ENCODE measurements around the gene GNG2. TPM values are rescaled to one million over a fixed set of nuclear protein-coding genes. Genes with fewer than 3 reads are reported as not detected.

GNG2 gene
- total RNA-seq, 1 experiment from 2014 or later = 18.9 TPM

DNA sequence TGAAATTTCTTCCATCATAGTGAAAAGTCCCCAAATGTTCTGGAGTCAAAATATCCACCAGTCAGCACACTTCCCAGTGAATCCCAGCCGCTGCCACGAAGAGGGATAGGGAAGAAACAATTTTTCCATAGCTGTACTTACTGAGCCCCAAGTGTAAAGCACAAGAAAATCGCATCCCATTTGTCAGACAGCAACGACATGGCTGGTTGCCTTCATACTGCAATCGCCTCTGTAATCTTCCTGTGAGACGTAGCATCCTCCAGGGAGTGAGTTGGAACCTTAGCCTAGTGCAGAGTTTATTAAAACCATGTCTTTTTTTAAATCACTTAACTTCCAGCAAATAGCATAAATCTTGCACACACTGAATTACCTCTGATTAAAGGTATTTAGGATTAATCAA is 56.8 kb downstream of the GNG2 start:
- BruUV-seq (replicated peaks) = no TSS peak
- intact Hi-C loops (cut with micrococcal nuclease; ENCODE audit: unreplicated experiment) = no loop called here
- no peaks in the 10 kb centered on the region for H3K4me1 ChIP-seq (ENCODE audit: insufficient read depth, low read length, poor library complexity, severe bottlenecking)
- ChIA-PET CTCF (no interaction called here), POLR2A (ENCODE audit: low non-redundant PET) (no interaction called here)
- no peak for TF ChIP-seq EZH2 (IDR thresholded peaks at IDR 0.05; ENCODE audit: borderline replicate concordance, low read depth, low read length, poor library complexity, severe bottlenecking)
- TF ChIP-seq, protein P1, sequence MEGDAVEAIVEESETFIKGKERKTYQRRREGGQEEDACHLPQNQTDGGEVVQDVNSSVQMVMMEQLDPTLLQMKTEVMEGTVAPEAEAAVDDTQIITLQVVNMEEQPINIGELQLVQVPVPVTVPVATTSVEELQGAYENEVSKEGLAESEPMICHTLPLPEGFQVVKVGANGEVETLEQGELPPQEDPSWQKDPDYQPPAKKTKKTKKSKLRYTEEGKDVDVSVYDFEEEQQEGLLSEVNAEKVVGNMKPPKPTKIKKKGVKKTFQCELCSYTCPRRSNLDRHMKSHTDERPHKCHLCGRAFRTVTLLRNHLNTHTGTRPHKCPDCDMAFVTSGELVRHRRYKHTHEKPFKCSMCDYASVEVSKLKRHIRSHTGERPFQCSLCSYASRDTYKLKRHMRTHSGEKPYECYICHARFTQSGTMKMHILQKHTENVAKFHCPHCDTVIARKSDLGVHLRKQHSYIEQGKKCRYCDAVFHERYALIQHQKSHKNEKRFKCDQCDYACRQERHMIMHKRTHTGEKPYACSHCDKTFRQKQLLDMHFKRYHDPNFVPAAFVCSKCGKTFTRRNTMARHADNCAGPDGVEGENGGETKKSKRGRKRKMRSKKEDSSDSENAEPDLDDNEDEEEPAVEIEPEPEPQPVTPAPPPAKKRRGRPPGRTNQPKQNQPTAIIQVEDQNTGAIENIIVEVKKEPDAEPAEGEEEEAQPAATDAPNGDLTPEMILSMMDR (conservative IDR thresholded peaks at IDR 0.05; ENCODE audit: low read depth, low read length) = no peak
- DNase-seq (ENCODE audit: low spot score) = no peak
- H3K36me3 ChIP-seq (ENCODE audit: insufficient read depth, low read length, poor library complexity, severe bottlenecking) = no peaks in the 10 kb centered on the region
- no peaks in the 10 kb centered on the region for H3K9me3 ChIP-seq (ENCODE audit: low read depth, low read length, poor library complexity, severe bottlenecking)
- no peaks in the 10 kb centered on the region for H3K27me3 ChIP-seq (replicated peaks; ENCODE audit: insufficient read depth, low read depth, low read length, poor library complexity)
- no peak overlapping the region for H3K4me3 ChIP-seq (ENCODE audit: low read depth, low read length, poor library complexity, severe bottlenecking)
- H3K27ac ChIP-seq (ENCODE audit: low read depth, low read length, poor library complexity, severe bottlenecking) = no peak overlapping the region

DNA sequence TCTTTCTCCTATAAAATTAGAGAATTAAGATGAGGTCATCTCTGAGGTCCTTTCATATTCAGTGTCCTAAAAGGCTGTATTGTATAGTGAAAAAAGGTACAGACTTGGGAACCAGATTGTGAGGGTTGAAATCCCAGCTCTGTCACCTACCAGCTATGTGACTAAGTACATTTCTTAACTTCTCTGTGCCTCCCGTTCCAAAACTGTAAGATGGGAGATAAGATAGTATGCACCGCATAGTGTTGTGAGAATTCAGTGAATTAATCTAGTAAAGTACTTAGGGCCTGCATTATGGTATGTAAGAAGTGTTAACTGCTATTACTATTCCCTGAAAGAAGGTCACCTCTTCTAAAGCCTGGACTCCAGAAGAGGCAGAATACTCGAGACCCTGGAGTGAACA is 60.6 kb downstream of the GNG2 start:
- Histone ChIP-seq H3K4me3 (ENCODE audit: low read depth, low read length, poor library complexity, severe bottlenecking) (no peak overlapping the region), H3K27ac (ENCODE audit: low read depth, low read length, poor library complexity, severe bottlenecking) (no peak overlapping the region), H3K27me3 (replicated peaks; ENCODE audit: insufficient read depth, low read depth, low read length, poor library complexity) (no peaks in the 10 kb centered on the region), H3K36me3 (ENCODE audit: insufficient read depth, low read length, poor library complexity, severe bottlenecking) (no peaks in the 10 kb centered on the region), H3K9me3 (ENCODE audit: low read depth, low read length, poor library complexity, severe bottlenecking) (no peaks in the 10 kb centered on the region), H3K4me1 (ENCODE audit: insufficient read depth, low read length, poor library complexity, severe bottlenecking) (peaks cover 11% of the 10 kb centered on the region)
- BruUV-seq (replicated peaks) = no TSS peak
- intact Hi-C loops (cut with micrococcal nuclease; ENCODE audit: unreplicated experiment) = no loop called here
- DNase-seq (ENCODE audit: low spot score) = no peak
- POLR2A ChIA-PET (ENCODE audit: low non-redundant PET) = no interaction called here
- TF ChIP-seq, protein P1 (conservative IDR thresholded peaks at IDR 0.05; ENCODE audit: low read depth, low read length) = no peak
- no peak for TF ChIP-seq EZH2 (IDR thresholded peaks at IDR 0.05; ENCODE audit: borderline replicate concordance, low read depth, low read length, poor library complexity, severe bottlenecking)
- CTCF ChIA-PET = no interaction called here

DNA sequence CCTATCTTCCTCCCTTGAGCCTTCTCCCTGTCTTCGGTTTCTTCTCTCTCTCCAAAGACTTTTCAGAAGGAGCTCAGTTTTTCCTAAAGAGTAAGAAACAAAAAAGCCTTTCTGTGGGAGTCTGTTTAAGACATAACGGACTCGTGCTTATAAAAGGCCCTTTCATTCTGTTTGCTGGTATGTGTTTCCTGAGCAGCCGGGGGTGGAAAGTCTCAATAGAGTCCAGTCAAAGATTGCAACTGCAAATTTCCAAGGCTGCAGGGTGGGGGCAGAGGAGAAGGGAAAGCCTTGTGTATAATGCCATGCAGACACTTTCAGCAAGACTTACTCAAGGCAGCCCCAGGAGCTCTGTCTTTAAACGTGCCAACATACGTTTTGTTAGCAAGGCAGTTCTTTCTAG is 62.2 kb downstream of the GNG2 start:
- Histone ChIP-seq H3K36me3 (ENCODE audit: insufficient read depth, low read length, poor library complexity, severe bottlenecking) (no peaks in the 10 kb centered on the region), H3K9me3 (ENCODE audit: low read depth, low read length, poor library complexity, severe bottlenecking) (no peaks in the 10 kb centered on the region), H3K4me3 (ENCODE audit: low read depth, low read length, poor library complexity, severe bottlenecking) (no peak overlapping the region), H3K4me1 (ENCODE audit: insufficient read depth, low read length, poor library complexity, severe bottlenecking) (peaks cover 11% of the 10 kb centered on the region), H3K27ac (ENCODE audit: low read depth, low read length, poor library complexity, severe bottlenecking) (peak overlapping the region; percentile 47), H3K27me3 (replicated peaks; ENCODE audit: insufficient read depth, low read depth, low read length, poor library complexity) (no peaks in the 10 kb centered on the region)
- CTCF ChIA-PET = interaction anchor here (0.7 kb wide), 1 partner anchor 701 kb away, joined by 4 read pairs; no protein-coding TSS in a partner anchor
- intact Hi-C loops (cut with micrococcal nuclease; ENCODE audit: unreplicated experiment) = no loop called here
- DNase-seq (ENCODE audit: low spot score) = peak; percentile 46
- BruUV-seq (replicated peaks) = no TSS peak
- POLR2A ChIA-PET (ENCODE audit: low non-redundant PET) = interaction anchor here (0.7 kb wide), 1 partner anchor 92 kb away, joined by 3 read pairs; no protein-coding TSS in a partner anchor
- TF ChIP-seq, protein P1 (conservative IDR thresholded peaks at IDR 0.05; ENCODE audit: low read depth, low read length) = no peak
- no peak for TF ChIP-seq EZH2 (IDR thresholded peaks at IDR 0.05; ENCODE audit: borderline replicate concordance, low read depth, low read length, poor library complexity, severe bottlenecking)
